ENCODE data around the gene TIMM29.
"Not testable (repeated sequence)": the region's sequence is repeated elsewhere in the genome, so short reads cannot be mapped to it uniquely, and the experiment has no call there.

The TIMM29 gene

DNA sequence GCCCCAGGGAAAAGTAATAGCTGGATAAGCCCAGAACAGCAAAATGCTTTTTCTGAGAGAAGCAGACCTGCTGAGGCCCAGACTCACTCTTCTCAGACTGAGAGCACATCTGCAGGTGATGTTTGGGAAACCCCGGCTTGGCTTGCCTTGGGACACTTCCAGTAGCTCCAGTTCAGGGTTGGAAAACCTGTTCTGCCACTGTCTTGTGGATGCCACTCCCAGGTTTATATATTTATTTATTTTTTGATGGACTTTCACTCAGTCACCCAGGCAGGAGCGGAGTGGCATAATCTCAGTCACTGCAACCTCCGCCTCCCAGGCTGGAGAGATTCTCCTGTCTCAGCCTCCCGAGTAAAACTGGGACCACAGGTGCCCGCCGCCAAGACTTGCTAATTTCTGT, 24.2 kb downstream of the TIMM29 start:
- no peak overlapping the region for H3K9ac ChIP-seq (ENCODE audit: low read depth, low read length)
- H3K4me1 ChIP-seq (ENCODE audit: insufficient read depth, low read length): no peaks in the 10 kb centered on the region
- H3K27ac ChIP-seq (ENCODE audit: low read depth, low read length): no peak overlapping the region
- H3K27me3 ChIP-seq (ENCODE audit: insufficient read depth, low read length): no peaks in the 10 kb centered on the region
- no peak overlapping the region for H3K4me3 ChIP-seq (ENCODE audit: low read length)
- 97% methylated on average over 6 of the region's 6 CpGs for WGBS
- H3K9me3 ChIP-seq (ENCODE audit: insufficient read depth, low read depth, low read length): no peaks in the 10 kb centered on the region
- H3K36me3 ChIP-seq (ENCODE audit: insufficient read depth, low read length): no peaks in the 10 kb centered on the region

GRCh38 chr19:10959277-10959968, 30.8 kb downstream of the TIMM29 start:
- H3K27me3 ChIP-seq (ENCODE audit: insufficient read depth, low read length); H3K4me3 ChIP-seq (ENCODE audit: low read length); H3K9ac ChIP-seq (ENCODE audit: low read depth, low read length); H3K4me1 ChIP-seq (ENCODE audit: insufficient read depth, low read length); H3K36me3 ChIP-seq (ENCODE audit: insufficient read depth, low read length); H3K9me3 ChIP-seq (ENCODE audit: insufficient read depth, low read depth, low read length); H3K27ac ChIP-seq (ENCODE audit: low read depth, low read length): not testable (repeated sequence)
- WGBS: 95% methylated on average over 19 of the region's 19 CpGs

GRCh38 chr19:10960314-10961072, 31.9 kb downstream of the TIMM29 start, which contains the start of gene SMARCA4:
TSS of gene SMARCA4 (plus strand) at chr19:10961030. CDS start at chr19:10984152, 23,122 bp downstream.
- Histone ChIP-seq H3K4me3 (ENCODE audit: low read length) (peak within 1 kb of the TSS; percentile 100), H3K9me3 (ENCODE audit: insufficient read depth, low read depth, low read length) (no peaks in the 10 kb centered on the region), H3K27me3 (ENCODE audit: insufficient read depth, low read length) (no peaks in the 10 kb centered on the region), H3K4me1 (ENCODE audit: insufficient read depth, low read length) (0 out of 2 replicates have a peak, but pooled peaks cover 4% of the 10 kb centered on the region), H3K36me3 (ENCODE audit: insufficient read depth, low read length) (no peaks in the 10 kb centered on the region; the same call in 1 of the 2 replicates), H3K9ac (ENCODE audit: low read depth, low read length) (peak within 1 kb of the TSS; percentile 99), H3K27ac (ENCODE audit: low read depth, low read length) (peak within 1 kb of the TSS; percentile 94)
- WGBS: 2% methylated on average over 100 of the region's 100 CpGs

DNA sequence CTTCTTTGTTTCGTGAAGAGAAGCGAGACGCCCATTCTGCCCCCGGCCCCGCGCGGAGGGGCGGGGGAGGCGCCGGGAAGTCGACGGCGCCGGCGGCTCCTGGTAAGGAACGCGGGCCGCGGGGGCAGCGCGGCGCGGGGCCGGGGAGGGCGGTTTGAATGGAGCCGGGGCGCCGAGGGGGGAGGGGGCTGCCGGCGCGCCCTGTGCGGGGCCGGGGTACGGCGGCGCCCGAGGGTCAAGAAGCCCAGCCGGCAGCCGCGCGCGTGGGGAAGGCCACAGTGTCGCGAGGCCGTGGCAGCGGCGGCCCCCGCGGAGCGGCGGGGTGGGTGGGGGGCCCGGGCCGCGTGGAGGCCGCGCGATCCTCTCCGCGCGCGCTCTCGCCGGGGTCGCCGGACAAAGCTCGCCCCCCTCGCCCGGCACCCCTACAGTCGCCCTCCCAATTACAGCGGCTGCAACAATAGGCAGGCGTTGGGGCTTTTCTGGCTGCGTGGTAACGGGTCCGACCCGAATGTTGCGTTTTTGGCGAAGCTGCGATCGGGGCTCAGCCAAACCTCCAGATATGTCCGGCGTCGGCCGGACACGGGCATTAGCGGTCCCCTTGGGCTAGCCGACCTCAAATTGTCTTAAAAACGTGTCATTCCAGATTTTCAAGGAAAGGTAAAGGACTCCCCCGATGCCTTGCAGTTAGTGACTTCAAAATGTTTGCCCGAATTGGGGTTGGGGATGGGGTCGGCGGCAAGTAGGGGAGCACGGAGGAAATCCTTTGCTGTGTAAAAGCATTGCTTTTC, 32.7 kb downstream of the TIMM29 start:
- under 1% methylated on average over 92 of the region's 92 CpGs for WGBS
- Histone ChIP-seq H3K27me3 (ENCODE audit: insufficient read depth, low read length) (no peaks in the 10 kb centered on the region), H3K9me3 (ENCODE audit: insufficient read depth, low read depth, low read length) (no peaks in the 10 kb centered on the region), H3K4me3 (ENCODE audit: low read length) (peak overlapping the region; percentile 100), H3K36me3 (ENCODE audit: insufficient read depth, low read length) (no peaks in the 10 kb centered on the region; the same call in 1 of the 2 replicates), H3K9ac (ENCODE audit: low read depth, low read length) (peak overlapping the region; percentile 99), H3K4me1 (ENCODE audit: insufficient read depth, low read length) (0 out of 2 replicates have a peak, but pooled peaks cover 4% of the 10 kb centered on the region), H3K27ac (ENCODE audit: low read depth, low read length) (peak overlapping the region; percentile 94)

DNA sequence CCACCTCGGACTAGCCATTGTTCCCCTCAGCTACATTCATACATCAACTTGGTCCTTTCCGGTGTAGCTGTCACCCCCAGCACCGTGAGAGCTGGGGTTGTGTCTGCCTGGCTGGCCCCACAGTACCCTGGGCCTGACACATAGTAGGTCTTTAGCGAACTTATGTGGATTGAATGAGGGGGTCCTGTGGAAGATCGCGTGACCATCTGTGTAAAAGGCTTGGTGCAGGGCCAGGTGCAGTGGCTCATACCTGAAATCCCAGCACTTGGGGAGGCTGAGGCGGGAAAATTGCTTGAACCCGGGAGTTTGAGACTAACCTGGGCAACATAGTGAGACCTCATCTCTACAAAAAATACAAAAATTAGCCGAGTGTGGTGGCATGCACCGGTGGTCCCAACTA, 34.3 kb downstream of the TIMM29 start:
- Histone ChIP-seq H3K4me3 (ENCODE audit: low read length) (peak overlapping the region; percentile 100; the same call in 1 of the 2 replicates), H3K27me3 (ENCODE audit: insufficient read depth, low read length) (no peaks in the 10 kb centered on the region), H3K36me3 (ENCODE audit: insufficient read depth, low read length) (no peaks in the 10 kb centered on the region; the same call in 1 of the 2 replicates), H3K27ac (ENCODE audit: low read depth, low read length) (no peak overlapping the region), H3K9me3 (ENCODE audit: insufficient read depth, low read depth, low read length) (no peaks in the 10 kb centered on the region), H3K4me1 (ENCODE audit: insufficient read depth, low read length) (0 out of 2 replicates have a peak, but pooled peaks cover 4% of the 10 kb centered on the region), H3K9ac (ENCODE audit: low read depth, low read length) (no peak overlapping the region)
- 92% methylated on average over 10 of the region's 10 CpGs for WGBS

- no peak overlapping the region for H3K4me3 ChIP-seq (ENCODE audit: low read length)
- 97% methylated on average over 4 of the region's 4 CpGs for whole genome bisulfite sequencing
- no peak overlapping the region for H3K9ac ChIP-seq (ENCODE audit: low read depth, low read length)
- H3K9me3 ChIP-seq (ENCODE audit: insufficient read depth, low read depth, low read length): no peaks in the 10 kb centered on the region
- H3K4me1 ChIP-seq (ENCODE audit: insufficient read depth, low read length): 0 out of 2 replicates have a peak, but pooled peaks cover 4% of the 10 kb centered on the region
- H3K36me3 ChIP-seq (ENCODE audit: insufficient read depth, low read length): no peaks in the 10 kb centered on the region; the same call in 1 of the 2 replicates
- H3K27ac ChIP-seq (ENCODE audit: low read depth, low read length): no peak overlapping the region
- no peaks in the 10 kb centered on the region for H3K27me3 ChIP-seq (ENCODE audit: insufficient read depth, low read length)
Measured at GRCh38 chr19:10963865-10964264, 35.3 kb downstream of the TIMM29 start.

DNA sequence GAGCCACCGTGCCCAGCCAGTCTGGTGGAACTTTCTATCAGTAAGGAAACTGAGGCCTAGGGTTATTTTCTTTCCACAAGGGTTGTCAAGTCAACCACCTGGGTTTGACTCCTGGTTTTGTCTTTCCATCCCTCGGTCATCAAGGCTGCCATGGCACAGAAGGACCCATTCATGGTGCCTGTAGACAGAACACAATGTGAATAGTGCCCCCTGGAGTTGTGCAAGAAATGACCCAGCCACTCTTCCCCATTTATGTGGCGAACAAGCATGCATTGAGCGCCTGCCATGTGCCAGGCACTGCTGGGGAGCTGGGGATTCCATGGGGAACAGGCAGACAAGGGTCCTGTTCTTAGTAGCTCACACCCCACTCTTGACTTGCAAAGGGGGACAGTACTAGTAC, 36.3 kb downstream of the TIMM29 start:
- no peak overlapping the region for H3K27ac ChIP-seq (ENCODE audit: low read depth, low read length)
- no peaks in the 10 kb centered on the region for H3K9me3 ChIP-seq (ENCODE audit: insufficient read depth, low read depth, low read length)
- H3K4me1 ChIP-seq (ENCODE audit: insufficient read depth, low read length): 0 out of 2 replicates have a peak, but pooled peaks cover 4% of the 10 kb centered on the region
- H3K36me3 ChIP-seq (ENCODE audit: insufficient read depth, low read length): no peaks in the 10 kb centered on the region; the same call in 1 of the 2 replicates
- H3K4me3 ChIP-seq (ENCODE audit: low read length): no peak overlapping the region
- H3K27me3 ChIP-seq (ENCODE audit: insufficient read depth, low read length): no peaks in the 10 kb centered on the region
- WGBS: 95% methylated on average over 4 of the region's 4 CpGs
- no peak overlapping the region for H3K9ac ChIP-seq (ENCODE audit: low read depth, low read length)

DNA sequence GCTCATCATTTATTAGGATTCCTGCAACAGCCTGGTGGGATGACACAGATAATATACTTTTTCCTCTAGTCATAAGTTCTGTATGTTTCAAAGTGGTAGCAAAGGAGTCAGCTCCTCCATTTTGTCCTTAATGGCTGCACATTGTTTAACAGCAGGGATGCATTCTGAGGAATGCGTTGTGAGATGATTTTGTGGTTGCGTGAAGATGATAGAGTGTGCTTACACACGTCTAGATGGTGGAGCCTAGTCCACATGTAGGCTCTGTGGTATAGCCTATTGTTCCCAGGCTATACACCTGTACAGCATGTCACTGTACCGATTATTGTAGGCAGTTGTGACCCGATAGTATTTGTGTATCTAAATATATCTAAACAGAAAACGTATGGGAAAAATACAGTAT, 36.8 kb downstream of the TIMM29 start:
- Histone ChIP-seq H3K9me3 (ENCODE audit: insufficient read depth, low read depth, low read length) (no peaks in the 10 kb centered on the region), H3K36me3 (ENCODE audit: insufficient read depth, low read length) (no peaks in the 10 kb centered on the region; the same call in 1 of the 2 replicates)

GRCh38 chr19:10966809-10967208, 38.2 kb downstream of the TIMM29 start:
- no peak overlapping the region for H3K4me3 ChIP-seq (ENCODE audit: low read length)
- H3K4me1 ChIP-seq (ENCODE audit: insufficient read depth, low read length): 0 out of 2 replicates have a peak, but pooled peaks cover 4% of the 10 kb centered on the region
- H3K9ac ChIP-seq (ENCODE audit: low read depth, low read length): no peak overlapping the region
- WGBS: 94% methylated on average over 8 of the region's 8 CpGs
- no peaks in the 10 kb centered on the region; the same call in 1 of the 2 replicates for H3K36me3 ChIP-seq (ENCODE audit: insufficient read depth, low read length)
- H3K9me3 ChIP-seq (ENCODE audit: insufficient read depth, low read depth, low read length): no peaks in the 10 kb centered on the region
- H3K27ac ChIP-seq (ENCODE audit: low read depth, low read length): no peak overlapping the region
- no peaks in the 10 kb centered on the region for H3K27me3 ChIP-seq (ENCODE audit: insufficient read depth, low read length)

More for the DNA sequence above, 36.8 kb downstream of the TIMM29 start:
- Histone ChIP-seq H3K27me3 (ENCODE audit: insufficient read depth, low read length) (no peaks in the 10 kb centered on the region), H3K4me1 (ENCODE audit: insufficient read depth, low read length) (0 out of 2 replicates have a peak, but pooled peaks cover 4% of the 10 kb centered on the region), H3K9ac (ENCODE audit: low read depth, low read length) (no peak overlapping the region), H3K27ac (ENCODE audit: low read depth, low read length) (no peak overlapping the region), H3K4me3 (ENCODE audit: low read length) (no peak overlapping the region)
- WGBS: 93% methylated on average over 4 of the region's 6 CpGs

DNA sequence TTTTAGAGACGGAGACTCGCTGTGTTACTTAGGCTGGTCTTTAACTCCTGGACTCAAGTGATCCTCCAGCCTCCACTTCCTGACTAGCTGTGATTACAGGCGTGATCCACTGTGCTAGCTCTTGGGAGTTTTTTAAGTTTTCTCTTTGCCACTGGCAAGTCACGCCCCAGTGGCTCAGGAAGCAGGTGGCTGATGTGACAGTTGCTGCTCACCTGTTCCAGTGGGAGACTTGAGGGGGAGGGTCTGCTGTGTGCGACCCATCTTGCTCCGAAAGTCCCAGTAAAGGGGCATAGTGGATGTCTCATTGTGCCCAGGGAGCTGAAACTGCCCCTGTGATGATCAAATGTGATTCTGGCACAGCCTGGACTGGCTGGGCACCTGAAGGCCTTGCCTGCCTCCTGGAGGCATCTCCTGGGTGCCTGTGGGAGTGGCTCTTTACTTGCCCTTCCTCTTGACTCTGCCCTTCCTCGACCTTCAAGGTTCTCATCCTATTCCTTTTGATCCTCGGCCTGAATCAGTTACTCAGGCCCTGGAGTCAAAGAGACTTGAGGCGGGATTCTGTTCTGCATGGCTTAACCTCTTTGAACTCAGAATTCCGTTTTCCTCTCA, 40.0 kb downstream of the TIMM29 start:
- Histone ChIP-seq H3K36me3 (ENCODE audit: insufficient read depth, low read length) (peaks cover 3% of the 10 kb centered on the region; the same call in 1 of the 2 replicates), H3K4me1 (ENCODE audit: insufficient read depth, low read length) (0 out of 2 replicates have a peak, but pooled peaks cover 4% of the 10 kb centered on the region), H3K9ac (ENCODE audit: low read depth, low read length) (no peak overlapping the region; the same call in 1 of the 2 replicates), H3K4me3 (ENCODE audit: low read length) (no peak overlapping the region), H3K9me3 (ENCODE audit: insufficient read depth, low read depth, low read length) (no peaks in the 10 kb centered on the region), H3K27me3 (ENCODE audit: insufficient read depth, low read length) (no peaks in the 10 kb centered on the region), H3K27ac (ENCODE audit: low read depth, low read length) (no peak overlapping the region)
- WGBS: 86% methylated on average over 10 of the region's 10 CpGs
